Measurements from ENCODE around the gene STARD9. TPM values are rescaled to one million over a fixed set of nuclear protein-coding genes. Genes with fewer than 3 reads are reported as not detected.

The STARD9 gene
- polyA plus RNA-seq, 3 donors = 0.39 TPM; not detected in 2

GRCh38 chr15:42705336-42705735, 129.9 kb downstream of the STARD9 start:
- no peaks in the 10 kb centered on the region for H3K27me3 ChIP-seq (ENCODE audit: control insufficient read depth in 2 of 2, insufficient read depth in 2 of 2, low read length in 2 of 2)
- 100% methylated on average over 4 of the region's 5 CpGs for WGBS (ENCODE audit: insufficient coverage)
- Mint-ChIP-seq H3K9me3 (peaks cover 0 to 3% (median 0%) of the 10 kb centered on the region in 7 donors), H3K36me3 (no peaks in the 10 kb centered on the region), H3K27ac (no peak overlapping the region), H3K4me3 (no peak overlapping the region), H3K27me3 (ENCODE audit: low read depth in 3 of 3) (peaks cover 0 to 2% (median 0%) of the 10 kb centered on the region in 3 donors), H3K4me1 (peaks cover 2% of the 10 kb centered on the region)
- H3K4me1 ChIP-seq (ENCODE audit: control insufficient read depth in 1 of 2, insufficient read depth in 2 of 2, low read length in 2 of 2) = no peaks in the 10 kb centered on the region
- H3K9ac ChIP-seq (ENCODE audit: insufficient read depth, low read length, poor library complexity, severe bottlenecking) = no peak overlapping the region
- no peak for TF ChIP-seq CTCF (IDR thresholded peaks at IDR 0.05)
- no peak overlapping the region for H2AFZ ChIP-seq (ENCODE audit: insufficient read depth, low read depth, low read length, poor library complexity, severe bottlenecking)
- H3K36me3 ChIP-seq (replicated peaks in 1 of 2; ENCODE audit: control insufficient read depth in 1 of 2, insufficient read depth in 2 of 2, low read length in 2 of 2) = no peaks in the 10 kb centered on the region
- no peak overlapping the region for H3K4me2 ChIP-seq (replicated peaks; ENCODE audit: extremely low read depth, low read length, poor library complexity, severe bottlenecking)
- H3K27ac ChIP-seq (ENCODE audit: low read depth in 1 of 2, low read length in 2 of 2) = no peak overlapping the region
- H4K20me1 ChIP-seq (ENCODE audit: insufficient read depth, low read length) = no peaks in the 10 kb centered on the region
- intact Hi-C loops (cut with micrococcal nuclease) = loop anchor here in 1 of 2 donors (2.0 to 10.0 kb wide), 3 partner anchors 221 to 569 kb away; no protein-coding TSS in a partner anchor
- no peak overlapping the region for H3K4me3 ChIP-seq (replicated peaks in 1 of 3; ENCODE audit: low read depth in 2 of 3, low read length in 3 of 3)
- no peak for DNase-seq
- no peaks in the 10 kb centered on the region for H3K79me2 ChIP-seq (ENCODE audit: insufficient read depth, low read length)
- H3K9me3 ChIP-seq (replicated peaks in 1 of 2; ENCODE audit: control insufficient read depth in 1 of 2, insufficient read depth in 1 of 2, low read length in 2 of 2) = no peaks in the 10 kb centered on the region

DNA sequence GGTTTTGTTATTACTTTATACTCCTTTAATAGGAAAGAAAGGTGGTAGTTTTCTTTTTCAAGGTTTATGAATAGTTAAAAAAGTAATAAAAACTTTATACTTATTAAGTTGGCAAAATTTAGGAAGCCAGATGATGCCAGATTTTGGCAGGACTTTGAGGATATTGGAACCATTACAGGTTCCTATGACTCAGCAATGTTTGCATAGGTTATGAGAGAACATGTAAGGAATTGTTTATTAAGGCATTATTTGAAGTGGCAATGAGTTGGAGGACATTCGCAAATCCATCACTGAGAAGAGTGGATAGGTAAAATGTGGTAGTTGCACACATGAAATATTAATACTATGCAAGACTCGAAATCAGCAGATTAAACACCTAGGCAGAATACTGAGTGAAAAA, 131.7 kb downstream of the STARD9 start:
- 100% methylated on average over 1 of the region's 2 CpGs for WGBS (ENCODE audit: insufficient coverage)
- intact Hi-C loops (cut with micrococcal nuclease) = loop anchor here in 1 of 2 donors (10.0 kb wide), 2 partner anchors 498 to 568 kb away; no protein-coding TSS in a partner anchor
- Histone ChIP-seq H4K20me1 (ENCODE audit: insufficient read depth, low read length) (no peaks in the 10 kb centered on the region), H3K79me2 (ENCODE audit: insufficient read depth, low read length) (no peaks in the 10 kb centered on the region), H3K27ac (ENCODE audit: low read depth in 1 of 2, low read length in 2 of 2) (no peak overlapping the region), H3K9me3 (replicated peaks in 1 of 2; ENCODE audit: control insufficient read depth in 1 of 2, insufficient read depth in 1 of 2, low read length in 2 of 2) (no peaks in the 10 kb centered on the region), H3K4me2 (replicated peaks; ENCODE audit: extremely low read depth, low read length, poor library complexity, severe bottlenecking) (no peak overlapping the region), H3K4me3 (replicated peaks in 1 of 3; ENCODE audit: low read depth in 2 of 3, low read length in 3 of 3) (no peak overlapping the region), H3K36me3 (replicated peaks in 1 of 2; ENCODE audit: control insufficient read depth in 1 of 2, insufficient read depth in 2 of 2, low read length in 2 of 2) (no peaks in the 10 kb centered on the region), H2AFZ (ENCODE audit: insufficient read depth, low read depth, low read length, poor library complexity, severe bottlenecking) (no peak overlapping the region), H3K4me1 (ENCODE audit: control insufficient read depth in 1 of 2, insufficient read depth in 2 of 2, low read length in 2 of 2) (no peaks in the 10 kb centered on the region), H3K9ac (ENCODE audit: insufficient read depth, low read length, poor library complexity, severe bottlenecking) (no peak overlapping the region), H3K27me3 (ENCODE audit: control insufficient read depth in 2 of 2, insufficient read depth in 2 of 2, low read length in 2 of 2) (no peaks in the 10 kb centered on the region)
- no peak for DNase-seq
- H3K4me3 Mint-ChIP-seq = no peak overlapping the region
- H3K27me3 Mint-ChIP-seq (ENCODE audit: low read depth in 3 of 3) = peaks cover 0 to 2% (median 0%) of the 10 kb centered on the region in 3 donors
- H3K36me3 Mint-ChIP-seq = no peaks in the 10 kb centered on the region
- no peak for TF ChIP-seq CTCF (IDR thresholded peaks at IDR 0.05)
- peaks cover 0 to 3% (median 0%) of the 10 kb centered on the region in 7 donors for H3K9me3 Mint-ChIP-seq
- no peak overlapping the region for H3K27ac Mint-ChIP-seq
- peaks cover 2% of the 10 kb centered on the region for H3K4me1 Mint-ChIP-seq
